Neural crest cell (in vitro differentiated cells): Measurements from ENCODE around the gene CFAP61. TPM values are rescaled to one million over a fixed set of nuclear protein-coding genes. Genes with fewer than 3 reads are reported as not detected.

Experiments
- DNase-seq: peaks from one replicate; pipeline ENCODE4 v3.0.0; 2021; ENCODE audit warnings: low read depth, mixed read lengths, low spot score
- H3K27ac Mint-ChIP-seq: one replicate; pipeline ENCODE4 v1.8.0; 2021; ENCODE audit warnings: mild to moderate bottlenecking, mixed read lengths; ENCODE audit not compliant: unreplicated experiment
- H3K27me3 Mint-ChIP-seq: 2 replicates; pipeline ENCODE4 v1.8.0; 2021; ENCODE audit warnings: low read depth, mild to moderate bottlenecking, mixed read lengths
- H3K36me3 Mint-ChIP-seq: 2 replicates; pipeline ENCODE4 v1.8.0; 2021; ENCODE audit warnings: low read depth, mild to moderate bottlenecking, mixed read lengths
- H3K4me1 Mint-ChIP-seq: 2 replicates; pipeline ENCODE4 v1.8.0; 2021; ENCODE audit warnings: mixed read lengths
- H3K4me3 Mint-ChIP-seq: one replicate; pipeline ENCODE4 v1.8.0; 2021; ENCODE audit warnings: mild to moderate bottlenecking, mixed read lengths
- H3K9me3 Mint-ChIP-seq: 2 replicates; pipeline ENCODE4 v1.8.0; 2021; ENCODE audit warnings: mixed read lengths
- CTCF ChIP-seq: fragments of 200-600 bp; sonication (generic); conservative IDR thresholded peaks from 2 replicates; pipeline ENCODE4 v1.5.0; 2021; ENCODE audit warnings: antibody characterized with exemption, mild to moderate bottlenecking
- total RNA-seq: library from RNA; stranded (reverse); gene quantifications from 2 replicates; pipeline ENCODE4 v1.2.1, GENCODE V29; 2021

The CFAP61 gene
- total RNA-seq, 1 donor from 2014 or later = 1.9 TPM

DNA sequence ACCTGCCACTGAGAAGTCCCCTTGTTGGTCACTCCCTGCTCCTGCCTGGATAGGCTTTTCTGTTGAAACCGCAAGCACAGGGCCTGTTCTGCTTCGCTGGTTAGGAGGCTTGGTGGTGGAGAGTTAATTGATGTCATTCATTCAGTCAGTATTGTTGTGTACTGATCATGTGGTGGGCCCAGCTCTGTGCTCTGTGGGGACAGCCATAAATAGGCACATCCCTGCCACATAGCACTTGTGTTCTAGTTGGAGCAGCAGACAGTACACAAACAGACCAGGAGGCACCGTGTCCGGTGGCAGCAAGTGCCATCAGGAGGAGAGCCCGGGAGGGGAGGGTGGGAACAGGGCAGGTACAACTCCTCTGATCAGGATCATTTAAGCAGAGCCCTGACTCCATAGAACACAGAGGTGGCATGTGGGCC, 160.4 kb downstream of the CFAP61 start:
- H3K4me3 Mint-ChIP-seq = peak overlapping the region; percentile 9
- no peak for DNase-seq
- no peaks in the 10 kb centered on the region for H3K36me3 Mint-ChIP-seq
- no peak overlapping the region for H3K27ac Mint-ChIP-seq
- H3K4me1 Mint-ChIP-seq = peaks cover 67% of the 10 kb centered on the region
- H3K9me3 Mint-ChIP-seq = peaks cover 1% of the 10 kb centered on the region
- TF ChIP-seq CTCF = no peak
- H3K27me3 Mint-ChIP-seq = no peaks in the 10 kb centered on the region

- no peak for DNase-seq
- Mint-ChIP-seq H3K4me1 (peaks cover 70% of the 10 kb centered on the region), H3K9me3 (peaks cover 10% of the 10 kb centered on the region), H3K27ac (peak overlapping the region; percentile 35), H3K4me3 (no peak overlapping the region), H3K36me3 (peaks cover 6% of the 10 kb centered on the region), H3K27me3 (no peaks in the 10 kb centered on the region)
- no peak for TF ChIP-seq CTCF
Measured at GRCh38 chr20:20213526-20214121, 161.3 kb downstream of the CFAP61 start.

DNA sequence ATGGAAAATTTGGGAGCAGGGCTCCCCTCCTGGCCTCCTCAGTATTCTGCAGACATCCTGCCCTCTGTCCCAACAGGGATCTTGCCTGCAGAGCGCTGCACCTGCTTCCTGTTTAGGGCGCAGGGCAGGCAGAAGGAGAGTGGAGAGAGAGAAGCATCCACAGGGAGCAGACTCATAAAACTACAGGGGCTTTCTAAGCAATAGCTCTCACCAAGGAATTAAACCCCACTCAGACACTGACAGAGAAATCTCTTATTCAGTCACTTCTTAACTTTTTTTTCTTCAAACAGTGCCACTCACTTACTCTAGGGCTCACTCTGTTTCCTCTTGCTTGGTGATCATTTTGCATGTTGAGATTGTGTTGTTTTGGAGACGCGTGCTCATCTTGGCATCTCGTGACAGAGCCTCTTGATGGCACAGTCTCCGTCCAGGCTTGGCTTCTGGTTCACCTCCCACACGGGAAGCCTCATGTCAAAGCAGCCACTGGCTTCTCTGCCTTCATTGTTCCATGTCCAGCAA, 162.5 kb downstream of the CFAP61 start:
- Mint-ChIP-seq H3K27me3 (no peaks in the 10 kb centered on the region), H3K27ac (peak overlapping the region; percentile 69), H3K4me3 (no peak overlapping the region), H3K36me3 (peaks cover 12% of the 10 kb centered on the region), H3K9me3 (peaks cover 16% of the 10 kb centered on the region), H3K4me1 (peaks cover 70% of the 10 kb centered on the region)
- no peak for TF ChIP-seq CTCF
- no peak for DNase-seq

- DNase-seq = no peak
- H3K27ac Mint-ChIP-seq = peak overlapping the region; percentile 83
- H3K36me3 Mint-ChIP-seq = peaks cover 12% of the 10 kb centered on the region
- no peaks in the 10 kb centered on the region for H3K27me3 Mint-ChIP-seq
- TF ChIP-seq CTCF = no peak
- H3K4me1 Mint-ChIP-seq = peaks cover 60% of the 10 kb centered on the region
- peaks cover 16% of the 10 kb centered on the region for H3K9me3 Mint-ChIP-seq
- no peak overlapping the region for H3K4me3 Mint-ChIP-seq
Measured at GRCh38 chr20:20215976-20216727, 163.8 kb downstream of the CFAP61 start.

DNA sequence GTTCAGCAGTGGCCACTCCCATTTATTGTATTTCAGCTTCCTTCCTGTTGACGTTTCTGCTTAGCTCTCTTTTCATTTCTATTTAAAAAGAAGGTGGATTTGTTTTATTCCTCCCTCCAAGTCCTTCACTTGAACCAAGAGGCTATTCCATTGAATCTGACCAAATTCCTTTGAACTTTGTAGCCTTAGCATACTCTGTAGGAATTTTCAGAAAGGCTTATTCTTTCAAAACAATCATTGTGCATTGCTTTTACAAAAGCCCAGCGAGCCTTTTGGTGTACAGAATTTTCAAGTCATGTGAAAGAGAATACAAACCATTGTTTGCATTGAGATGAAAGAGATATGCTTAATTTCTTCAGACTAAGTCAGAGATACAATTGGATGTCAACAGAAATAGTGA, 164.6 kb downstream of the CFAP61 start:
- TF ChIP-seq CTCF = no peak
- Mint-ChIP-seq H3K4me1 (peaks cover 54% of the 10 kb centered on the region), H3K27ac (peak overlapping the region; percentile 32), H3K9me3 (peaks cover 16% of the 10 kb centered on the region), H3K4me3 (no peak overlapping the region), H3K36me3 (peaks cover 12% of the 10 kb centered on the region), H3K27me3 (no peaks in the 10 kb centered on the region)
- DNase-seq = no peak
